Hippocampal formation (tissue), 2 donors: ENCODE data around the gene BMP7.

Source experiments
- DNase-seq, 2 donors: peaks; one replicate each; lab custom pipeline; 2025; lab: John Stamatoyannopoulos, UW

BMP7 gene

GRCh38 chr20:57147185-57147584 lies 119.3 kb downstream of the BMP7 start:
- no peak for DNase-seq

- DNase-seq = no peak
Measured at GRCh38 chr20:57146155-57146554, 120.3 kb downstream of the BMP7 start.

- no peak for DNase-seq
Measured at GRCh38 chr20:57145089-57145631, 121.3 kb downstream of the BMP7 start.

GRCh38 chr20:57143173-57143572 lies 123.3 kb downstream of the BMP7 start:
- no peak for DNase-seq

GRCh38 chr20:57142667-57143066 lies 123.8 kb downstream of the BMP7 start:
- peak in 1 of 2 donors; percentile 27 for DNase-seq

GRCh38 chr20:57141492-57141891 lies 124.9 kb downstream of the BMP7 start:
- no peak for DNase-seq

- no peak for DNase-seq
Measured at GRCh38 chr20:57140416-57140965, 126.0 kb downstream of the BMP7 start.

GRCh38 chr20:57139342-57140093 lies 126.9 kb downstream of the BMP7 start:
- no peak for DNase-seq

GRCh38 chr20:57138198-57138995 lies 128.0 kb downstream of the BMP7 start:
- no peak for DNase-seq

GRCh38 chr20:57137676-57138075 lies 128.8 kb downstream of the BMP7 start:
- DNase-seq = no peak

- no peak for DNase-seq
Measured at GRCh38 chr20:57136734-57137133, 129.7 kb downstream of the BMP7 start.

- no peak for DNase-seq
Measured at GRCh38 chr20:57135875-57136274, 130.6 kb downstream of the BMP7 start.

GRCh38 chr20:57134804-57135203 lies 131.6 kb downstream of the BMP7 start:
- DNase-seq = no peak

GRCh38 chr20:57133926-57134650 lies 132.4 kb downstream of the BMP7 start:
- no peak for DNase-seq

GRCh38 chr20:57131601-57132391 lies 134.6 kb downstream of the BMP7 start:
- no peak for DNase-seq

GRCh38 chr20:57131077-57131476 lies 135.4 kb downstream of the BMP7 start:
- DNase-seq = no peak

- DNase-seq = no peak
Measured at GRCh38 chr20:57130160-57130772, 136.2 kb downstream of the BMP7 start.

GRCh38 chr20:57129303-57129702 lies 137.1 kb downstream of the BMP7 start:
- DNase-seq = no peak

- DNase-seq = peak in 1 of 2 donors; percentile 8
Measured at GRCh38 chr20:57128044-57128757, 138.2 kb downstream of the BMP7 start.

- no peak for DNase-seq
Measured at GRCh38 chr20:57126481-57127092, 139.9 kb downstream of the BMP7 start.
